Daoy (cell line): ENCODE data around the gene STAT2. TPM values are rescaled to one million over a fixed set of nuclear protein-coding genes. Genes with fewer than 3 reads are reported as not detected.
"Not testable (repeated sequence)": the region's sequence is repeated elsewhere in the genome, so short reads cannot be mapped to it uniquely, and the experiment has no call there.

ENCODE experiments used
- DNase-seq: peaks from one replicate; pipeline ENCODE4 v3.0.0-alpha.2; 2015; ENCODE audit warnings: low read depth
- total RNA-seq: library from RNA; depleted of rRNA; stranded (reverse); fragments of >200 nt; shearing (Covaris generic); gene quantifications from 2 replicates; pipeline ENCODE4 v1.2.3, GENCODE V29; 2014; rRNA removed

Gene STAT2
- 41.4 and 47.1 TPM in 2 replicates for total RNA-seq

GRCh38 chr12:56359851-56360767, at the start of gene STAT2:
Gene STAT2, minus strand, starts transcription at chr12:56360107. Its CDS starts 3,536 bp downstream, at chr12:56356571.
- peak; percentile 100 for DNase-seq

GRCh38 chr12:56408799-56409417, 49.0 kb upstream of the STAT2 start:
- no peak for DNase-seq

- DNase-seq, result not testable (repeated sequence)
Measured at GRCh38 chr12:56404227-56404626, 44.3 kb upstream of the STAT2 start.

GRCh38 chr12:56401612-56402011, 41.7 kb upstream of the STAT2 start:
- DNase-seq, result not testable (repeated sequence)

GRCh38 chr12:56401125-56401524, 41.2 kb upstream of the STAT2 start:
- not testable (repeated sequence) for DNase-seq

- not testable (repeated sequence) for DNase-seq
Measured at GRCh38 chr12:56399466-56399865, 39.6 kb upstream of the STAT2 start.

GRCh38 chr12:56398324-56398723, 38.4 kb upstream of the STAT2 start:
- no peak for DNase-seq

GRCh38 chr12:56392331-56392730, 32.4 kb upstream of the STAT2 start:
- DNase-seq, result no peak

- DNase-seq, result no peak
Measured at GRCh38 chr12:56391721-56392120, 31.8 kb upstream of the STAT2 start.

- DNase-seq, result no peak
Measured at GRCh38 chr12:56389412-56389811, 29.5 kb upstream of the STAT2 start.

- DNase-seq, result no peak
Measured at GRCh38 chr12:56387152-56387736, 27.3 kb upstream of the STAT2 start.

GRCh38 chr12:56385873-56386272, 26.0 kb upstream of the STAT2 start:
- peak; percentile 43 for DNase-seq

- no peak for DNase-seq
Measured at GRCh38 chr12:56382611-56383010, 22.7 kb upstream of the STAT2 start.

GRCh38 chr12:56377989-56378316, 18.0 kb upstream of the STAT2 start:
- DNase-seq, result no peak

- DNase-seq, result peak; percentile 50
Measured at GRCh38 chr12:56377310-56377988, 17.5 kb upstream of the STAT2 start.

- no peak for DNase-seq
Measured at GRCh38 chr12:56375598-56376434, 15.9 kb upstream of the STAT2 start.

GRCh38 chr12:56374726-56375597, 15.1 kb upstream of the STAT2 start:
- DNase-seq, result no peak

GRCh38 chr12:56373515-56373914, 13.6 kb upstream of the STAT2 start:
- DNase-seq, result no peak

GRCh38 chr12:56366948-56367347, 7.0 kb upstream of the STAT2 start:
- no peak for DNase-seq
